HG03095 (cell line): Measurements from ENCODE around the gene CGNL1.

Experiments used
- ATAC-seq: cut with Tn5 transposase; IDR thresholded peaks from one replicate; pipeline ENCODE4 v1.9.1; 2021; ENCODE audit warnings: moderate library complexity; ENCODE audit not compliant: unreplicated experiment

The CGNL1 gene

GRCh38 chr15:57385923-57386390 is 9.7 kb downstream of the CGNL1 start:
- no peak for ATAC-seq

- no peak for ATAC-seq
Observed at GRCh38 chr15:57386976-57387375, 10.7 kb downstream of the CGNL1 start.

- no peak for ATAC-seq
Observed at GRCh38 chr15:57387564-57388076, 11.3 kb downstream of the CGNL1 start.

- ATAC-seq = no peak
Observed at GRCh38 chr15:57388464-57388863, 12.2 kb downstream of the CGNL1 start.

GRCh38 chr15:57389991-57390390 is 13.7 kb downstream of the CGNL1 start:
- ATAC-seq = no peak

- ATAC-seq = no peak
Observed at GRCh38 chr15:57390583-57390982, 14.3 kb downstream of the CGNL1 start.

GRCh38 chr15:57391537-57391936 is 15.2 kb downstream of the CGNL1 start:
- ATAC-seq = no peak

- no peak for ATAC-seq
Observed at GRCh38 chr15:57393061-57393460, 16.8 kb downstream of the CGNL1 start.

GRCh38 chr15:57395292-57395691 is 19.0 kb downstream of the CGNL1 start:
- no peak for ATAC-seq

- ATAC-seq = no peak
Observed at GRCh38 chr15:57398336-57398735, 22.0 kb downstream of the CGNL1 start.

- no peak for ATAC-seq
Observed at GRCh38 chr15:57401546-57401945, 25.2 kb downstream of the CGNL1 start.

- no peak for ATAC-seq
Observed at GRCh38 chr15:57403017-57403416, 26.7 kb downstream of the CGNL1 start.

GRCh38 chr15:57403566-57404325 is 27.4 kb downstream of the CGNL1 start:
- no peak for ATAC-seq

GRCh38 chr15:57405133-57405532 is 28.8 kb downstream of the CGNL1 start:
- no peak for ATAC-seq

GRCh38 chr15:57406062-57406772 is 29.9 kb downstream of the CGNL1 start:
- no peak for ATAC-seq

- no peak for ATAC-seq
Observed at GRCh38 chr15:57410373-57410772, 34.1 kb downstream of the CGNL1 start.

- ATAC-seq = no peak
Observed at GRCh38 chr15:57411945-57412768, 35.9 kb downstream of the CGNL1 start.

GRCh38 chr15:57415602-57416001 is 39.3 kb downstream of the CGNL1 start:
- ATAC-seq = no peak

- ATAC-seq = no peak
Observed at GRCh38 chr15:57418635-57419034, 42.3 kb downstream of the CGNL1 start.

- ATAC-seq = no peak
Observed at GRCh38 chr15:57419335-57419734, 43.0 kb downstream of the CGNL1 start.

GRCh38 chr15:57421110-57421509 is 44.8 kb downstream of the CGNL1 start:
- no peak for ATAC-seq
